Measurements from ENCODE around the gene RECQL5. TPM values are rescaled to one million over a fixed set of nuclear protein-coding genes. Genes with fewer than 3 reads are reported as not detected.

Gene RECQL5
- total and polyA plus RNA-seq, 11 donors, result 6.0 to 15.9 (median 10.2) TPM

DNA sequence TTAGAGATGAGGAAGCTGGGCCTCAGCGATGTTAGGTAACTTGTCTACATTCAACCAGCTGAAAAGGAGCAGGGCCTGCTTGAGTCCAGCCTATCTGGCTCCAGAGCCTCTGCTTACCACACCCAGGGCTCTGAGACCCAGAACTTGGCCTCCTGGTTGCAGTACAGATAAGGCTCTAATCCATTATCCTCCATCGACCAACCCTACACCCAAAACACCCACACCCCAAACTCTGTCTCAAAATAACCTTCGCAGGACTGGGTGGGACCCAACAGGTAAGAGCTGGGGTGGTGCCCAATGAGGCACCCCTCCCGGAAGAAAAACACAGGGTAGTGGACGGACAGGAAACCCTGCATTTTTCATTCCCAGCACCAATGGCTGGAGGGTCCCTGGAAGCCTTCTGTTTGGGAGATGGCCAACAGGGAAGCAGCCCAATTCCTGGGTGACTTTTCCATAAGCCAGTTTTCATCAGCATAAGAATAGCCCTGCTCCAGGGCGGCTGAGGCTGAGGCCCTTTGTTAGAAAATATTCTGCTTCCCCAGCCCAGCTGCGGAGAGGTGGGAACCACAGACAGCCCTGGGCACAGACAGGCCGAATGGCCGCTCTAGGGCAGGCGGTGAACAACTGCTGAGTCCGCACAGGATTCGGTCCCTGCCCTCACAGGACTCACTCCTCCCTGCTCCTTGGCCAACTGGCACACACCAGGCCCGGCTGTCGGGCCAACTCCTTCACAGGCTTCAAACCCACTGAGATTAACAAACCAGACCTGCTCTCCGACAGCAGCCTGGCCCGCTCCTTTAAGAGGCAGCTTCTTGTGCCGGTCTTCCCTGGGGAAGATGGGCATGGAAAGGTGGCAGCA is 23.9 kb downstream of the RECQL5 start:
- Histone ChIP-seq H3K27me3 (no peaks in the 10 kb centered on the region), H3K4me3 (no peak overlapping the region), H3K27ac (peak overlapping the region in 1 of 12 donors; percentile 76), H3K36me3 (peaks cover 0 to 24% (median 5%) of the 10 kb centered on the region in 9 donors), H3K9me3 (no peaks in the 10 kb centered on the region), H3K4me1 (peaks cover 0 to 51% (median 18%) of the 10 kb centered on the region in 12 donors)
- DNase-seq, result peak in 2 of 5 donors; percentile 44 to 49
- intact Hi-C loops (cut with DNase I), result no loop called here
- TF ChIP-seq POLR2A (IDR thresholded peaks at IDR 0.05), result no peak
- TF ChIP-seq, protein P1, sequence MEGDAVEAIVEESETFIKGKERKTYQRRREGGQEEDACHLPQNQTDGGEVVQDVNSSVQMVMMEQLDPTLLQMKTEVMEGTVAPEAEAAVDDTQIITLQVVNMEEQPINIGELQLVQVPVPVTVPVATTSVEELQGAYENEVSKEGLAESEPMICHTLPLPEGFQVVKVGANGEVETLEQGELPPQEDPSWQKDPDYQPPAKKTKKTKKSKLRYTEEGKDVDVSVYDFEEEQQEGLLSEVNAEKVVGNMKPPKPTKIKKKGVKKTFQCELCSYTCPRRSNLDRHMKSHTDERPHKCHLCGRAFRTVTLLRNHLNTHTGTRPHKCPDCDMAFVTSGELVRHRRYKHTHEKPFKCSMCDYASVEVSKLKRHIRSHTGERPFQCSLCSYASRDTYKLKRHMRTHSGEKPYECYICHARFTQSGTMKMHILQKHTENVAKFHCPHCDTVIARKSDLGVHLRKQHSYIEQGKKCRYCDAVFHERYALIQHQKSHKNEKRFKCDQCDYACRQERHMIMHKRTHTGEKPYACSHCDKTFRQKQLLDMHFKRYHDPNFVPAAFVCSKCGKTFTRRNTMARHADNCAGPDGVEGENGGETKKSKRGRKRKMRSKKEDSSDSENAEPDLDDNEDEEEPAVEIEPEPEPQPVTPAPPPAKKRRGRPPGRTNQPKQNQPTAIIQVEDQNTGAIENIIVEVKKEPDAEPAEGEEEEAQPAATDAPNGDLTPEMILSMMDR (IDR thresholded peaks at IDR 0.05), result no peak
- peak in 2 of 4 donors; percentile 6 to 25 for ATAC-seq
- 79 to 88% (median 83%) methylated on average over 17 of the region's 17 CpGs for WGBS, 4 donors

DNA sequence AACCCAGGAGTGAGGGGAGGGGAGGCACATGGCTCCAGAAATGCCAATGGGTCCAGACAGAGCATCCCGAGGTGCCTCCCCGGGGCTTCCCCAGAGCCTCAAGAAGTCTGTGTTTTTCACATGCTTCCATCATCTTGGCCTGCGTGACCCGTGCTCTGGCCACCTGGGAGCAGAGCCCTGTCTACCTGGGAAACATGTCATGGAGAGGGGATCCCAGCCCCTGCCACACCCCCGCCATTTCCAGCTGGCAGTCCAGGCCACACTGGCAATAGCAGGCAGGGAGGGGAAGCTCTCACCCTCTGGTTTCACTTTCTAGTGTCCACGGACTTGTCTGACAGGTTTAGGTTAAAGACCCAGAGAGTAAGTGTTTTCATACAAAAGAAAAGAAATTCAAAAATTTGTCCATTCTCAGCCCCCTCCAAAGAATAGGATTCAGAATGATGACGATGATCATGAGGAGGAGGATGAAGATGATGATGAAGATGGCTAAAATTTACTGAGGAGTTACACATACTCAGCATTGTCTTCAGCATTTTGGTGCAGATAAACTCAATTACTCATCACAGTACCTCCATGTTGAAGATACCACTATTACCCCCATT is 24.7 kb downstream of the RECQL5 start:
- peaks cover 0 to 24% (median 5%) of the 10 kb centered on the region in 9 donors for H3K36me3 ChIP-seq
- no peaks in the 10 kb centered on the region for H3K27me3 ChIP-seq
- WGBS, 4 donors, result 84 to 87% (median 85%) methylated on average over 7 of the region's 7 CpGs
- H3K4me3 ChIP-seq, result no peak overlapping the region
- peak in 1 of 5 donors; percentile 32 for DNase-seq
- no peaks in the 10 kb centered on the region for H3K9me3 ChIP-seq
- H3K4me1 ChIP-seq, result peaks cover 0 to 57% (median 19%) of the 10 kb centered on the region in 12 donors
- no peak for TF ChIP-seq POLR2A (IDR thresholded peaks at IDR 0.05)
- TF ChIP-seq, protein P1 (IDR thresholded peaks at IDR 0.05), result no peak
- H3K27ac ChIP-seq, result peak overlapping the region in 9 of 12 donors; percentile 5 to 76 (median 65)
- ATAC-seq, result no peak
- intact Hi-C loops (cut with DNase I), result no loop called here

DNA sequence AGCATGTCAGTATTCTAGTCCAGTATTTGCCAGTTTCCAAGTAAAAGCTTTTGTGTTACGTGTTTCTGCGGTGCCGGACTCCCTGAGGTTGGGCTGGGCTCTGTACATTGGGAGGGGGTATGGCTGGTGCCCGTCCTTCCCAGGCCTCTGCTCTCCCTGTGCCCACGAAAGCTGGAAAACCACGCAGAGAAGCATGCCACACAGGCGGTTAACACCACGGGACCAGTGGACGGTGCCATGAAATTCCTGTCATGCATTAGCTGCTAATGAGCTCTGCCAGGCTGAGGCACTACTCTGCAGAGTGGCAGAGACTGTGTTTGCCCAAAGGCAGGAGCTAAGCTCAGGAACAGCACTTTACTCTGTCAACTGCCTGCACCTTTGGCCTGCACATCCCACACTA is 25.6 kb downstream of the RECQL5 start:
- H3K36me3 ChIP-seq, result peaks cover 0 to 23% (median 0%) of the 10 kb centered on the region in 9 donors

More for the DNA sequence above, 25.6 kb downstream of the RECQL5 start:
- Histone ChIP-seq H3K4me3 (no peak overlapping the region), H3K27me3 (no peaks in the 10 kb centered on the region), H3K27ac (peak overlapping the region in 11 of 12 donors; percentile 5 to 76 (median 58)), H3K9me3 (no peaks in the 10 kb centered on the region), H3K4me1 (peaks cover 0 to 66% (median 19%) of the 10 kb centered on the region in 12 donors)
- TF ChIP-seq POLR2A (IDR thresholded peaks at IDR 0.05), result no peak
- TF ChIP-seq, protein P1 (IDR thresholded peaks at IDR 0.05), result no peak
- DNase-seq, result peak; percentile 53 to 85 (median 61)
- peak; percentile 59 to 83 (median 66) for ATAC-seq
- WGBS, 4 donors, result 55 to 75% (median 65%) methylated on average over 7 to 9 of the region's 9 CpGs
- intact Hi-C loops (cut with DNase I), result no loop called here
